Trophoblast cell (in vitro differentiated cells and primary cell): ENCODE measurements around the gene EXD3.
"Not testable (repeated sequence)": the region's sequence is repeated elsewhere in the genome, so short reads cannot be mapped to it uniquely, and the experiment has no call there.

Experiments
- DNase-seq, 2 donors: peaks; one replicate each; pipeline ENCODE4 v3.0.0-alpha.2; 2016
- H2AFZ ChIP-seq: 2 replicates; pipeline ENCODE4 v1.6.1; 2013; ENCODE audit warnings: low read length, moderate library complexity, mild to moderate bottlenecking; ENCODE audit not compliant: insufficient read depth, poor library complexity
- H2AK5ac ChIP-seq: 2 replicates; pipeline ENCODE4 v1.6.1; 2013; ENCODE audit warnings: mild to moderate bottlenecking, low read length
- H2BK120ac ChIP-seq: 2 replicates; pipeline ENCODE4 v1.6.1; 2013; ENCODE audit warnings: low read length, mild to moderate bottlenecking, moderate library complexity; ENCODE audit not compliant: insufficient read depth, poor library complexity
- H2BK12ac ChIP-seq: 2 replicates; pipeline ENCODE4 v1.6.1; 2013; ENCODE audit warnings: mild to moderate bottlenecking, low read length, moderate library complexity
- H2BK5ac ChIP-seq: 2 replicates; pipeline ENCODE4 v1.6.1; 2013; ENCODE audit warnings: low read length, low read depth, moderate library complexity, mild to moderate bottlenecking; ENCODE audit not compliant: poor library complexity
- H3K14ac ChIP-seq: 2 replicates; pipeline ENCODE4 v1.6.1; 2013; ENCODE audit warnings: mild to moderate bottlenecking, low read length
- H3K18ac ChIP-seq: 2 replicates; pipeline ENCODE4 v1.6.1; 2013; ENCODE audit warnings: mild to moderate bottlenecking, low read length
- H3K23ac ChIP-seq: 2 replicates; pipeline ENCODE4 v1.6.1; 2013; ENCODE audit warnings: low read length
- H3K27ac ChIP-seq: 2 replicates; pipeline ENCODE4 v1.5.1; 2013; ENCODE audit warnings: low read depth, mild to moderate bottlenecking, inconsistent platforms, low read length, moderate library complexity
- H3K27me3 ChIP-seq: 2 replicates; pipeline ENCODE4 v1.6.1; 2013; ENCODE audit warnings: inconsistent platforms, mild to moderate bottlenecking, low read length, moderate library complexity; ENCODE audit not compliant: insufficient read depth
- H3K36me3 ChIP-seq, 2 experiments: 1 replicate in 1 of 2; 2 replicates in 1 of 2; pipeline ENCODE4 v1.6.1; 2013; ENCODE audit warnings: low read length in 2 of 2, mild to moderate bottlenecking in 2 of 2, moderate library complexity in 1 of 2; ENCODE audit not compliant: insufficient read depth in 2 of 2, control insufficient read depth in 1 of 2
- H3K4ac ChIP-seq: 2 replicates; pipeline ENCODE4 v1.6.1; 2013; ENCODE audit warnings: low read depth, mild to moderate bottlenecking, low read length, moderate library complexity
- H3K4me1 ChIP-seq, 2 experiments: 1 replicate in 1 of 2; 2 replicates in 1 of 2; pipeline ENCODE4 v1.6.1; 2013; ENCODE audit warnings: low read length in 2 of 2, mild to moderate bottlenecking in 2 of 2, moderate library complexity in 1 of 2; ENCODE audit not compliant: insufficient read depth in 2 of 2, control insufficient read depth in 1 of 2
- H3K4me2 ChIP-seq: 2 replicates; pipeline ENCODE4 v1.6.1; 2013; ENCODE audit warnings: inconsistent platforms, mild to moderate bottlenecking, low read length, moderate library complexity
- H3K4me3 ChIP-seq: 2 replicates; pipeline ENCODE4 v1.5.1; 2013; ENCODE audit warnings: mild to moderate bottlenecking, low read depth, low read length, inconsistent platforms
- H3K79me1 ChIP-seq: one replicate; pipeline ENCODE4 v1.6.1; 2013; ENCODE audit warnings: low read length
- H3K79me2 ChIP-seq: 2 replicates; pipeline ENCODE4 v1.6.1; 2013; ENCODE audit warnings: low read length, mild to moderate bottlenecking; ENCODE audit not compliant: control insufficient read depth, insufficient read depth, poor library complexity
- H3K9ac ChIP-seq: 2 replicates; pipeline ENCODE4 v1.6.1; 2013; ENCODE audit warnings: mild to moderate bottlenecking, low read length
- H3K9me3 ChIP-seq: 2 replicates; pipeline ENCODE4 v1.6.1; 2013; ENCODE audit warnings: low read depth, mild to moderate bottlenecking, control low read depth, inconsistent platforms, low read length; ENCODE audit not compliant: insufficient read depth
- H4K12ac ChIP-seq: 2 replicates; pipeline ENCODE4 v1.6.1; 2013; ENCODE audit warnings: low read depth, mild to moderate bottlenecking, low read length, moderate library complexity
- H4K8ac ChIP-seq: 2 replicates; pipeline ENCODE4 v1.6.1; 2013; ENCODE audit warnings: low read depth, mild to moderate bottlenecking, low read length, moderate library complexity
- H4K91ac ChIP-seq: one replicate; pipeline ENCODE4 v1.6.1; 2013; ENCODE audit warnings: low read depth, mild to moderate bottlenecking, low read length, moderate library complexity
- WGBS: extraction: QIAGEN DNeasy Blood & Tissue Kit; methylation state at CpG from one replicate; pipeline ENCODE4 v1.1.7; 2013; ENCODE audit warnings: missing lambda C conversion rate; ENCODE audit not compliant: insufficient read length, insufficient coverage; ENCODE audit errors: extremely low coverage; 5-methylcytosine and 5-hydroxymethylcytosine counted together

The EXD3 gene

DNA sequence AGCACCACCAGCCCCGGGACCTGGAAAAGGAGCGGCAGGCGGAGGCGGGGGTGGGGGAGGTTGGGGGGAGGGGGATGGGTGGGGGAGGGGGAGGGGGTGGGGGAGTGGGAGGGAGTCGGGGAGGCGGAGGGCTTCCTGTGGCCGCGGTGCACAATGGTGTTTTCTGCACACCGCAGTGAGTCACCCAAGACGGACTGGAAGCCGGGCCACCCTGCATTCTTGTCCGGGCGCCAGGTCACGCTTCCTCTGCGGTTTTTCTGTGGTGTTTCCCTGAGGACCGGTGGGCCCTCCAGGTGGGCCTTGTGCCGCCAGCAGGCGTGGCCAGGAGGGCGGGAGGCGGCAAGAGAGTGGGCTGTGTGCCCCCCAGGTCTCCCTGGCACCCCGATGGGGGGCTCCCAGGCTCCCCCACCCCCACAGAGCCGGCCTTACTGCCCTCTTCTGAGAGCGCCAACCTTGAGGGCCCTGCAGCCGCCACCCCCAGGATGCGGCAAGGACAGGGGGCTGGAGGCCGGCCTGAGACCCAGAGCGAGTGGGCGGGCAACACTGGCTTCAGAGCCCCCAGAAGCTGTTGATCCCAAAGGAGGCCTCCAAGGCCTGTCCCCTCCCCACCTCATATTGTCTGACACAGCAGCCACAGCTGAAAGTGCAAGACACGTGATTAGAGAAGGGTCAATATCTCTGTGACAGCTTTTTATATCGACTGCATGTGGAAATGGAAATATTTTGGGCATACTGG, 11.1 kb downstream of the EXD3 start:
- Histone ChIP-seq H3K9me3 (no peaks in the 10 kb centered on the region), H3K27ac (no peak overlapping the region), H3K23ac (no peak overlapping the region), H3K18ac (no peak overlapping the region), H4K91ac (no peak overlapping the region), H3K27me3 (no peaks in the 10 kb centered on the region), H3K36me3 (peaks cover 0 to 2% of the 10 kb centered on the region in 2 experiments), H3K4me1 (peaks cover 0 to 14% of the 10 kb centered on the region in 2 experiments), H2BK12ac (no peak overlapping the region), H3K4me2 (no peak overlapping the region), H4K8ac (peak overlapping the region; percentile 22), H2AFZ (no peak overlapping the region), H3K4me3 (no peak overlapping the region), H3K79me2 (peaks cover 2% of the 10 kb centered on the region), H2BK120ac (no peak overlapping the region), H3K4ac (no peak overlapping the region), H4K12ac (peak overlapping the region; percentile 22), H3K79me1 (peaks cover under 1% of the 10 kb centered on the region), H3K14ac (no peak overlapping the region), H2BK5ac (no peak overlapping the region), H2AK5ac (no peak overlapping the region), H3K9ac (no peak overlapping the region)
- peak; percentile 38 to 52 for DNase-seq
- WGBS: no CpG with 5 or more reads among the region's 30 CpGs

GRCh38 chr9:137411260-137411644, 11.7 kb downstream of the EXD3 start:
- DNase-seq: no peak
- no peak overlapping the region for H2BK5ac ChIP-seq
- H3K9ac ChIP-seq: no peak overlapping the region
- H4K12ac ChIP-seq: peak overlapping the region; percentile 5
- no peaks in the 10 kb centered on the region for H3K9me3 ChIP-seq
- H3K36me3 ChIP-seq: peaks cover 0 to 2% of the 10 kb centered on the region in 2 experiments
- H2AK5ac ChIP-seq: no peak overlapping the region
- no peak overlapping the region for H3K23ac ChIP-seq
- H3K79me1 ChIP-seq: peaks cover 2% of the 10 kb centered on the region
- H3K18ac ChIP-seq: no peak overlapping the region
- no peak overlapping the region for H3K4ac ChIP-seq
- WGBS: no CpG with 5 or more reads among the region's 17 CpGs
- no peak overlapping the region for H3K14ac ChIP-seq
- H4K8ac ChIP-seq: no peak overlapping the region
- H3K27ac ChIP-seq: no peak overlapping the region
- H3K79me2 ChIP-seq: peaks cover 2% of the 10 kb centered on the region
- peaks cover 2% of the 10 kb centered on the region for H3K27me3 ChIP-seq
- no peak overlapping the region for H2AFZ ChIP-seq
- no peak overlapping the region for H2BK12ac ChIP-seq
- no peak overlapping the region for H3K4me3 ChIP-seq
- H3K4me1 ChIP-seq: peaks cover 0 to 16% of the 10 kb centered on the region in 2 experiments
- no peak overlapping the region for H4K91ac ChIP-seq
- no peak overlapping the region for H3K4me2 ChIP-seq
- H2BK120ac ChIP-seq: no peak overlapping the region

- Histone ChIP-seq H2BK5ac (no peak overlapping the region), H3K9me3 (no peaks in the 10 kb centered on the region), H3K79me2 (peaks cover 2% of the 10 kb centered on the region), H3K9ac (no peak overlapping the region), H4K8ac (no peak overlapping the region), H3K4ac (no peak overlapping the region), H3K27me3 (peaks cover 3% of the 10 kb centered on the region), H3K36me3 (peaks cover 0 to 2% of the 10 kb centered on the region in 2 experiments), H4K91ac (no peak overlapping the region), H3K4me2 (no peak overlapping the region), H3K4me1 (peaks cover 0 to 16% of the 10 kb centered on the region in 2 experiments), H3K14ac (no peak overlapping the region), H2BK120ac (no peak overlapping the region), H2BK12ac (no peak overlapping the region), H2AFZ (no peak overlapping the region), H4K12ac (peak overlapping the region; percentile 5), H2AK5ac (no peak overlapping the region), H3K23ac (no peak overlapping the region), H3K79me1 (peaks cover 2% of the 10 kb centered on the region), H3K4me3 (no peak overlapping the region), H3K27ac (no peak overlapping the region), H3K18ac (no peak overlapping the region)
- DNase-seq: no peak
- WGBS: no CpG with 5 or more reads among the region's 15 CpGs
These were observed 12.1 kb downstream of the EXD3 start for GRCh38 chr9:137410891-137411249.

DNA sequence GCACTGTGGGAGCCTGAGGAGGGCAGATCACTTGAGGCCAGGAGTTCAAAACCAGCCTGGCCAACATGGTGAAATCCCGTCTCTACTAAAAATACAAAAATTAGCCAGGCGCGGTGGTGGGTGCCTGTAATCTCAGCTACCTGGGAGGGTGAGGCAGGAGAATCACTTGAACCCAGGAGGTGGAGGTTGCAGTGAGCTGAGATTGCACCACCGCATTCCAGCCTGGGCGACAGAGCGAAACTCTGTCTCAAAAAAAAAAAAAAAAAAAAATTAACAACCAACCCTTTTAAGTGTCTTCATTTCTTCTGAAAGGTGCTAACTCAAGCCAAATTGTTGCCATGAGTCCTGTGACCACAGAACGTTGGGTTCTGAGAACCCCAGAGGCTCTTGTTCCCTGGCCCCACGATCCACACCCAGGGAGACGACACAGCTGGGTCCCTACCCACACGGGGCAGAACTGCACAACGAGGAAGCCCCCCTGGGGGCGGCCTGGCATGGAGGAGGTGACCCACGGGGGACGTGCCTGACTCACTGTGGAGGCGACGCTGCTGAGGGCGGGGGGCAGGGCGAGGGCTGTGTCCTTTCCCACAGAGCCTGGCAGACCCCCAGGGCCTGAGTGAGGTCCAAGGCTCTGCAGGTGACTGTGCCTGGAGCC, 12.6 kb downstream of the EXD3 start:
- H4K12ac ChIP-seq, H3K79me2 ChIP-seq, H3K4ac ChIP-seq, H3K36me3 ChIP-seq, H3K23ac ChIP-seq, H3K79me1 ChIP-seq, H4K91ac ChIP-seq, H2AK5ac ChIP-seq, H3K14ac ChIP-seq, H3K9ac ChIP-seq, H3K4me2 ChIP-seq, DNase-seq, H2BK120ac ChIP-seq, H3K9me3 ChIP-seq, H3K27me3 ChIP-seq, H3K18ac ChIP-seq, H4K8ac ChIP-seq, H3K27ac ChIP-seq, H2AFZ ChIP-seq, H2BK5ac ChIP-seq, H3K4me3 ChIP-seq: not testable (repeated sequence)
- H2BK12ac ChIP-seq: peak overlapping the region; percentile 4
- H3K4me1 ChIP-seq: peaks cover 0 to 16% of the 10 kb centered on the region in 2 experiments
- no CpG with 5 or more reads among the region's 18 CpGs for WGBS
